Psoas muscle (tissue), 8 donors: ENCODE data around the gene ASAP2. TPM values are rescaled to one million over a fixed set of nuclear protein-coding genes. Genes with fewer than 3 reads are reported as not detected.
A peak's percentile ranks its signal among the peaks of the same experiment; 100 is the strongest.

Experiments used
- ATAC-seq, 4 donors: fragments of 200-7000 bp; cut with Tn5 transposase; one replicate each; pipeline ENCODE4 v1.9.1; 2020; ENCODE audit warnings: moderate library complexity in 3 of 4, mild to moderate bottlenecking in 2 of 4
- DNase-seq, 2 donors: peaks; one replicate each; pipeline ENCODE4 v3.0.0-alpha.2; 2020
- H3K27ac ChIP-seq: fragments of 200-600 bp; one replicate; pipeline ENCODE4 v1.8.0; 2022
- H3K27me3 ChIP-seq, 3 donors: fragments of 200-600 bp in 1 of 3; one replicate each; pipeline versions ENCODE4 v1.6.1 to v1.8.0; 2013 to 2022; ENCODE audit warnings: low read length in 2 of 3, mild to moderate bottlenecking in 2 of 3, moderate library complexity in 1 of 3; ENCODE audit not compliant: insufficient read depth in 3 of 3
- H3K36me3 ChIP-seq, 2 donors: fragments of 200-600 bp in 1 of 2; one replicate each; pipeline versions ENCODE4 v1.6.1 to v1.8.0; 2013 to 2022; ENCODE audit warnings: low read depth in 1 of 2, mild to moderate bottlenecking in 1 of 2, moderate library complexity in 1 of 2; ENCODE audit not compliant: insufficient read depth in 1 of 2
- H3K4me1 ChIP-seq: fragments of 200-600 bp; one replicate; pipeline ENCODE4 v1.8.0; 2022
- H3K4me3 ChIP-seq: fragments of 200-600 bp; one replicate; pipeline ENCODE4 v1.8.0; 2022; ENCODE audit warnings: mild to moderate bottlenecking
- H3K9me3 ChIP-seq: fragments of 200-600 bp; one replicate; pipeline ENCODE4 v1.8.0; 2022
- CTCF ChIP-seq: fragments of 200-600 bp; IDR thresholded peaks from one replicate; pipeline ENCODE4 v1.8.0; 2022; ENCODE audit warnings: antibody characterized with exemption
- WGBS, 3 donors: extraction: QIAGEN DNeasy Blood & Tissue Kit; methylation state at CpG; one replicate each; pipeline versions ENCODE4 v1.1.6 to v1.1.7; 2013; 5-methylcytosine and 5-hydroxymethylcytosine counted together
- intact Hi-C, 2 donors: fragments of 100-400 bp; cut with DNase I; formaldehyde crosslinking; loops; one replicate each; pipeline versions ENCODE4 v1.11.0 to v1.14.2; 2022
- polyA plus RNA-seq, 3 donors: library from polyadenylated mRNA; stranded (reverse); fragments of 200-250 nt; gene quantifications; one replicate each; pipeline ENCODE4 v1.2.3, GENCODE V29; 2013
- total RNA-seq, 4 donors: library from RNA; stranded (reverse); fragmentation: NEBNext Ultra II Directional in 2 of 4; extraction: Animal tissue kit (Norgen Biotek cat#: 25700) in 2 of 4; gene quantifications; one replicate each; pipeline versions ENCODE4 v1.2.1 to v1.2.4, GENCODE V29; 2021 to 2023
- donor health status: healthy with polysubstance abuse.
- donor health status: DM: no; HTN: no; CAD: no; lungs with moderate emphysema.
- donor health status: Bipolar disorder and iron deficiency.
- donor health status: healthy.
- donor health status: DM: yes; HTN: yes; CAD: no.
- donor health status: DM: no; HTN: no; CAD: no.
- donor health status: DM: no; HTN: no; CAD: no.
- donor health status: DM: yes; HTN: yes; CAD: no.

Gene ASAP2
- total and polyA plus RNA-seq, 7 donors = 1.6 to 9.0 (median 3.3) TPM

GRCh38 chr2:9236867-9237266 is 30.3 kb downstream of the ASAP2 start:
- DNase-seq (no peak), ATAC-seq (no peak)
- no peaks in the 10 kb centered on the region for H3K27me3 ChIP-seq
- no peak for TF ChIP-seq CTCF
- WGBS, 3 donors = 45 to 62% (median 49%) methylated on average over 6 of the region's 6 CpGs
- H3K4me3 ChIP-seq = no peak overlapping the region
- intact Hi-C loops = no loop called here
- H3K9me3 ChIP-seq = no peaks in the 10 kb centered on the region
- peaks cover 22% of the 10 kb centered on the region for H3K4me1 ChIP-seq
- peak overlapping the region; percentile 34 for H3K27ac ChIP-seq
- no peaks in the 10 kb centered on the region for H3K36me3 ChIP-seq

- 89 to 91% (median 91%) methylated on average over 5 of the region's 5 CpGs for WGBS, 3 donors
- DNase-seq = no peak
- ATAC-seq = no peak
- no peaks in the 10 kb centered on the region for H3K36me3 ChIP-seq
- H3K9me3 ChIP-seq = no peaks in the 10 kb centered on the region
- no peak overlapping the region for H3K4me3 ChIP-seq
- peaks cover 18% of the 10 kb centered on the region for H3K4me1 ChIP-seq
- no peaks in the 10 kb centered on the region for H3K27me3 ChIP-seq
- TF ChIP-seq CTCF = no peak
- peak overlapping the region; percentile 34 for H3K27ac ChIP-seq
- intact Hi-C loops = no loop called here
These were observed 31.2 kb downstream of the ASAP2 start for GRCh38 chr2:9237831-9238230.

GRCh38 chr2:9238591-9239326 is 32.1 kb downstream of the ASAP2 start:
- H3K27me3 ChIP-seq = no peaks in the 10 kb centered on the region
- H3K36me3 ChIP-seq = no peaks in the 10 kb centered on the region
- DNase-seq = no peak
- ATAC-seq = no peak
- TF ChIP-seq CTCF = no peak
- no peak overlapping the region for H3K4me3 ChIP-seq
- H3K4me1 ChIP-seq = peaks cover 14% of the 10 kb centered on the region
- intact Hi-C loops = no loop called here
- H3K9me3 ChIP-seq = no peaks in the 10 kb centered on the region
- peak overlapping the region; percentile 34 for H3K27ac ChIP-seq
- WGBS, 3 donors = 55 to 71% (median 59%) methylated on average over 7 of the region's 7 CpGs

- intact Hi-C loops = no loop called here
- H3K4me1 ChIP-seq = peaks cover 14% of the 10 kb centered on the region
- no peak for ATAC-seq
These were observed 33.0 kb downstream of the ASAP2 start for GRCh38 chr2:9239616-9240015.

More at GRCh38 chr2:9239616-9240015, 33.0 kb downstream of the ASAP2 start:
- no peak overlapping the region for H3K4me3 ChIP-seq
- H3K27ac ChIP-seq = no peak overlapping the region
- no peaks in the 10 kb centered on the region for H3K36me3 ChIP-seq
- 95 to 97% (median 95%) methylated on average over 5 of the region's 5 CpGs for WGBS, 3 donors
- no peak for DNase-seq
- H3K9me3 ChIP-seq = no peaks in the 10 kb centered on the region
- TF ChIP-seq CTCF = no peak
- H3K27me3 ChIP-seq = no peaks in the 10 kb centered on the region
